Measurements from ENCODE around the gene GPC5. TPM values are rescaled to one million over a fixed set of nuclear protein-coding genes. Genes with fewer than 3 reads are reported as not detected.

The GPC5 gene
- total and polyA plus RNA-seq, 3 experiments from 2014 or later, result 0.08 to 0.39 (median 0.13) TPM

DNA sequence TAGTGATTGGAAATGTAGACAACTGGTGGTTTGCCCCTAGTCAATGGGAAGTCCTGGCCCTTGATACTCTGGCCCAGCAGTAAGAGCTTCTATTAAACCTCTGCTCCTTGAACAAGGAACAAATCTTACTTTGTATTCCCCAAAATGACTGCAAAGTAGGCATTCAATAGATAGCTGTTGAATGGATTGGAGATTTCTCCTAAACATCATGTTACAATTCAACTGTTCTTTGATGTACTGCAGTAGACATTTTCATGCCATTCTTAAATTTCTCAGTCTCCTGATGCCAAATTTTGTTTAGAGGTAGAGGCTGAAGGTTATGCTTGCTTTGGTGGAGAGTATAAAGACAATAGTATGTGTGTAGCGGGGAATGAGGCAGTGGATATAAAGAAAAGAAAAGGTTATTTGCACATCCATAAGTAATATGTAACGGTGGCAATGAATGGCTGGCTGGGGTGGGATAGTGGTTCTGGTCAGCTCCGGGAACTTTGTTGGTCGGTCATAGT is 38.1 kb upstream of the GPC5 start:
- Mint-ChIP-seq H3K4me1 (peaks cover 0 to 5% (median 0%) of the 10 kb centered on the region in 3 donors), H3K27ac (peak overlapping the region in 1 of 8 donors; percentile 18), H3K27me3 (no peaks in the 10 kb centered on the region), H3K36me3 (peaks cover 0 to 18% (median 3%) of the 10 kb centered on the region in 3 donors), H3K9me3 (no peaks in the 10 kb centered on the region), H3K4me3 (no peak overlapping the region)
- H3K9me3 ChIP-seq (ENCODE audit: low read length), result no peaks in the 10 kb centered on the region
- POLR2A ChIA-PET, result no interaction called here
- no peaks in the 10 kb centered on the region for H3K27me3 ChIP-seq (ENCODE audit: insufficient read depth, low read length, poor library complexity, severe bottlenecking)
- H3K4me1 ChIP-seq (ENCODE audit: insufficient read depth, low read length), result no peaks in the 10 kb centered on the region
- H3K36me3 ChIP-seq (ENCODE audit: insufficient read depth, low read length), result no peaks in the 10 kb centered on the region
- no peak overlapping the region for H3K27ac ChIP-seq (ENCODE audit: low read depth, low read length)
- no peak overlapping the region for H3K4me3 ChIP-seq (ENCODE audit: low read length)
- DNase-seq, result no peak
- CTCF ChIA-PET, result interaction anchor here (1.2 kb wide), 1 partner anchor 11 kb away, joined by 3 read pairs; no protein-coding TSS in a partner anchor

DNA sequence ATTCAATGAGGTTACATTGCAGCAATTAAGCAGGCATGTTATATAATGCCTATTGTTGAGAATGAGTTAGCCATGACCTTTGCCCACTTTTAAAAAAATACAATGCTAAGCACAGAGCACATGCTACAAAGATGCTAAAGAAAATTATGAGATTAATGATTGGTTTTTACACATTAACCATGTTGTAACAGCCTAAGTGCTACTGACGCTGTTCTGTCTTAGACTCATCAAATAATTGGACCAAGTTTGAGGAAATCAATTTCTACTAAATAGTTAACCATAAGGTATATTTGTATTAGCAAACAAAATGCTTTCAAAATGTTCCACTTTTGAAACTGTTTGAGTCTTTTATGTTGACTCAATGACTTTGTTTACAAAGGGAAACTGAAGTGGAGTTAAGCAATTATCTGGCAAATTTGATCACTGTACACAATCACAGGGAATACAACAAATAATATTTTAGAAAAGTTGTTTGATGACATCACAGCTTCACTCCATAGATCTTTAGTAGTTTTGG is 36.6 kb upstream of the GPC5 start:
- ChIA-PET CTCF (no interaction called here), POLR2A (no interaction called here)
- Histone ChIP-seq H3K9me3 (ENCODE audit: low read length) (no peaks in the 10 kb centered on the region), H3K36me3 (ENCODE audit: insufficient read depth, low read length) (no peaks in the 10 kb centered on the region), H3K4me1 (ENCODE audit: insufficient read depth, low read length) (no peaks in the 10 kb centered on the region), H3K27ac (ENCODE audit: low read depth, low read length) (no peak overlapping the region), H3K4me3 (ENCODE audit: low read length) (no peak overlapping the region), H3K27me3 (ENCODE audit: insufficient read depth, low read length, poor library complexity, severe bottlenecking) (no peaks in the 10 kb centered on the region)
- Mint-ChIP-seq H3K27me3 (no peaks in the 10 kb centered on the region), H3K9me3 (no peaks in the 10 kb centered on the region), H3K36me3 (peaks cover 0 to 5% (median 0%) of the 10 kb centered on the region in 3 donors), H3K4me3 (no peak overlapping the region), H3K27ac (no peak overlapping the region), H3K4me1 (peaks cover 0 to 3% (median 0%) of the 10 kb centered on the region in 3 donors)
- DNase-seq, result no peak

DNA sequence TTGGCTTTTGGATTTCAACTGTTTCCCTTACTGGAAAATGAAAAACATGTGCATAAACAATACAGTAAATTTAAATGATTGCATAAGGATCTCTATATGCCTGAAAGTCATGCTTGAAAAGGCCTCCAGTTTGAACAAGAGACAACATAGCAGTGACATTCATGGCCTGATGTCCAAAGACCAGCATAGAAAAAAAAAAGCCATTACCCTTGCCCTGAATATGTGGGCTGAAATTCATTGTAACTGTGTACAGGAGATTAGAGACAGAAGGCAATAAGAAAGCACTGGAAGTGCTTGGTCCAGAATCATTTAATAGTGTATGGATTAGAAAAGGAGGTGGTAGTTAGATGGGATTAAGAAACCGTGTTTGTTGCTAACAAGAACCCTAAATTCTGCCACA is 35.5 kb upstream of the GPC5 start:
- no peak overlapping the region for H3K4me3 Mint-ChIP-seq
- no peak for DNase-seq

DNA sequence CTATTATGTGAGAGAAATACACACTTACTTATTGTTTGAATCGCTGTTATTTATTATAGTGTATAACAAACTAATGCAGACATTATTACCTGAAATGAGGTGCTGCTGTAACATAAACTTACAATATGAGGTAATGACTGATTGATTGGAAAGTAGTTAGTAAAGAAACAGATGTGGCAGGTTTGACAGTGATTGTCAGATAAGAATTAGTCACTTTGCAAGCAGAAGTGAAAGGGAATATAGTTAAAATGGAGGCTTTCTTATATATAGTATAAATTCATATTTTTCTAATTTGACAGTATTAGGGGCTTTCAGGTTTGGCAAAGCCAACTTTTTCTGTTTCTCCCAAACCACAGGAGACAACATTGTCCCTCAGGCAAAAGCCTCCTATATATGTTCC is 30.3 kb upstream of the GPC5 start:
- Histone ChIP-seq H3K27me3 (ENCODE audit: insufficient read depth, low read length, poor library complexity, severe bottlenecking) (no peaks in the 10 kb centered on the region), H3K27ac (ENCODE audit: low read depth, low read length) (no peak overlapping the region), H3K4me3 (ENCODE audit: low read length) (no peak overlapping the region), H3K4me1 (ENCODE audit: insufficient read depth, low read length) (no peaks in the 10 kb centered on the region), H3K36me3 (ENCODE audit: insufficient read depth, low read length) (no peaks in the 10 kb centered on the region), H3K9me3 (ENCODE audit: low read length) (no peaks in the 10 kb centered on the region)
- H3K27ac Mint-ChIP-seq, result no peak overlapping the region
- H3K27me3 Mint-ChIP-seq, result peaks cover 6 to 9% of the 10 kb centered on the region in 2 donors
- CTCF ChIA-PET, result no interaction called here
- no peaks in the 10 kb centered on the region for H3K4me1 Mint-ChIP-seq
- no peak for DNase-seq
- no peak overlapping the region for H3K4me3 Mint-ChIP-seq
- no peaks in the 10 kb centered on the region for H3K36me3 Mint-ChIP-seq
- POLR2A ChIA-PET, result no interaction called here
- no peaks in the 10 kb centered on the region for H3K9me3 Mint-ChIP-seq

More for the DNA sequence above, 35.5 kb upstream of the GPC5 start:
- H3K9me3 ChIP-seq (ENCODE audit: low read length), result no peaks in the 10 kb centered on the region
- Mint-ChIP-seq H3K4me1 (no peaks in the 10 kb centered on the region), H3K36me3 (no peaks in the 10 kb centered on the region), H3K9me3 (no peaks in the 10 kb centered on the region), H3K27ac (no peak overlapping the region), H3K27me3 (no peaks in the 10 kb centered on the region)
- no peak overlapping the region for H3K4me3 ChIP-seq (ENCODE audit: low read length)
- H3K4me1 ChIP-seq (ENCODE audit: insufficient read depth, low read length), result no peaks in the 10 kb centered on the region
- H3K27ac ChIP-seq (ENCODE audit: low read depth, low read length), result no peak overlapping the region
- ChIA-PET POLR2A (no interaction called here), CTCF (no interaction called here)
- H3K36me3 ChIP-seq (ENCODE audit: insufficient read depth, low read length), result no peaks in the 10 kb centered on the region
- no peaks in the 10 kb centered on the region for H3K27me3 ChIP-seq (ENCODE audit: insufficient read depth, low read length, poor library complexity, severe bottlenecking)

DNA sequence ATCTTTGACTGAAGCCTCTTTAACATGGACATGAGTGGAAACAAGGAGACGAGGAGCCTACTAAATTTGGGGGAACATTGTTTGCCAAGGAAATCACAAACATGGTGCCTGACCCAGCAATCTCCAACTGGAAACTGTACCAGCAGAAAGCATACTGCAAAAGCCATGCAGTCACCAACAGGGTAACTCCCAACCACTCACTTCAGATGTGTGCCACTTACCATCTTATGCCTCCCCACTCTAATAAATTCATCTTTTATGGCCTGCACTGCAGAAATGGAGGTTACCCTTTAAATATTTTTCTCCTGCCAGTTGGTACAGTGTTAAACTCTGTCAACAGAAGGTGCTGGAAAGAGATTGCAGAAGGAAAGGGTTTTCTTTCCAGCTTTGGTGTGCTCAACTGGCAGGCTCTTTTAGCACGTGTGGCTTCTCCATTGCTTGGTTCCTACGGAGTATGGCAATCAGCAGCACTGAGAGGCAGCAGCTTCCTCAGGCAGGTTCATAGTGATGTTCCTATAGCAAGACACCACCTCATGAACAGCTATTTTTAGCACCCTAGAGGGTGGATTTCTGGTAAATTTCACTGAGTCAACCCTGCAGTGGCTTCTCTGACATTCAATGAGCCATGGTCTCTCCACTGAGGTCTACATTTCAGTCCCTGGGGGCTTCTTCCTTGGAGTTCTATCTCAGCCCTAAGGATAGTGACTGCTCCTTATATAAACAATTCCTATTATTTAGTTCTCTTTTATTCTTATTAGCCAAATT is 29.6 kb upstream of the GPC5 start:
- H3K4me1 ChIP-seq (ENCODE audit: insufficient read depth, low read length), result no peaks in the 10 kb centered on the region
- ChIA-PET CTCF (no interaction called here), POLR2A (no interaction called here)
- no peak overlapping the region for H3K27ac Mint-ChIP-seq
- no peak for DNase-seq
- no peaks in the 10 kb centered on the region for H3K36me3 Mint-ChIP-seq
- no peaks in the 10 kb centered on the region for H3K4me1 Mint-ChIP-seq
- H3K27me3 ChIP-seq (ENCODE audit: insufficient read depth, low read length, poor library complexity, severe bottlenecking), result no peaks in the 10 kb centered on the region
- no peak overlapping the region for H3K27ac ChIP-seq (ENCODE audit: low read depth, low read length)
- peaks cover 6 to 12% of the 10 kb centered on the region in 2 donors for H3K27me3 Mint-ChIP-seq
- no peaks in the 10 kb centered on the region for H3K9me3 Mint-ChIP-seq
- no peaks in the 10 kb centered on the region for H3K9me3 ChIP-seq (ENCODE audit: low read length)
- H3K4me3 Mint-ChIP-seq, result no peak overlapping the region
- no peak overlapping the region for H3K4me3 ChIP-seq (ENCODE audit: low read length)
- H3K36me3 ChIP-seq (ENCODE audit: insufficient read depth, low read length), result no peaks in the 10 kb centered on the region

DNA sequence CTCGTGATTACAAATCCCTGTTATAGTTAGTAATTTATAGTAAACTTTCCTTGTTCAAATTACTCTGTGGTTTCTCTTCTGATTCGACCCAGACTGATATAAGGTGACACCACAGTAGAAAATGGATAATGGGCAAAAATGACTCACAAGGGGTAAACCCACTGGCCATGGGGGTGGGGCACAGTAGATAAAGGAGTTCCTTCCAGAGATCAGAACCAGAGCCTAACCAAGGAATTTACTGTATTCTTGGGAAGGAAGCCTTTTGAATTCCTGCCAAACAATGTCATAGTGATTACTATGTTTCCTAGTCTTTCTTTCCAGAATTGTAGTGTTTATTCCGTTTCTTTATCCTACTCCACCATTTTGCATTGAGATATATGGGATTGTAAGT is 29.0 kb upstream of the GPC5 start:
- Histone ChIP-seq H3K27ac (ENCODE audit: low read depth, low read length) (no peak overlapping the region), H3K27me3 (ENCODE audit: insufficient read depth, low read length, poor library complexity, severe bottlenecking) (no peaks in the 10 kb centered on the region), H3K36me3 (ENCODE audit: insufficient read depth, low read length) (no peaks in the 10 kb centered on the region), H3K4me3 (ENCODE audit: low read length) (no peak overlapping the region), H3K4me1 (ENCODE audit: insufficient read depth, low read length) (no peaks in the 10 kb centered on the region), H3K9me3 (ENCODE audit: low read length) (no peaks in the 10 kb centered on the region)
- Mint-ChIP-seq H3K27me3 (peaks cover 6 to 14% of the 10 kb centered on the region in 2 donors), H3K27ac (no peak overlapping the region), H3K36me3 (no peaks in the 10 kb centered on the region), H3K4me3 (no peak overlapping the region), H3K4me1 (no peaks in the 10 kb centered on the region), H3K9me3 (no peaks in the 10 kb centered on the region)
- CTCF ChIA-PET, result no interaction called here
- no peak for DNase-seq
- POLR2A ChIA-PET, result no interaction called here

DNA sequence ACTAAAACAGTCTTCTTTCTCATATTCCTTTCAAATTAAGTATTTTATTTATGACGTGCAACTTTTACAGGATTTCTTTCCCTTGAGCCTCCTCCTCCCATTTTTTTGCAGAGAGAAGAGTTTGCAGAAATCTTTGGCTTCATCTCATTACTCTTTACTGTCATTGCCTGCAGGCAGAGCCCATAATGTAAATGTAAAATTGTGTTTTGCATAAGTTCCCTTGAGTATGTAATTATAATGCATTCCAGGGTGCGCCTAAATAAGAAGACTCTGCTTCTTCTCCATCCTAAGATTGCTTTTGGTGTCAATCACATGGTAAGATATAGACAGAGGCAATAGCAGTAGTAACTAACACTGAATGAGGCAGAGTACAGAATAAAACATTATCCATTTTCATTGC is 27.9 kb upstream of the GPC5 start:
- CTCF ChIA-PET, result no interaction called here

DNA sequence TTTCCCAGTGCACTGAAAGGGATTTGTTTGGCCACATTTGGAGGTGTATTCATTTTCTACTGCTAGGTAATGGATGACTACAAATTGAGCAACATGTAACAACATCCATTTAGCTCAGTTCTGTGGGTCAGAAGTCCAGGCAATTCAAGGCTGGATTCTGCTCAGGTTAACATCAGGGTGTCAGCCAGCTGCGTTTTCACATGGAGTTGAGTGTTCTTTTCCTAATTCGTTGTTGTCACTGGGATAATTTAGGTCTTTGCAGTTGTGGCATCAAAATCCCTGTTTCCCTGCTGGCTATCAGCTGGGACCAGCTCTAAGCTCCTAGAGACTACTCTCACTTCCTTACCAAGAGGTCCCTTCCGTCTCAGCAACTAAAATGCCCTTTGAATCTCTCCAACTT is 25.5 kb upstream of the GPC5 start:
- H3K4me3 Mint-ChIP-seq, result no peak overlapping the region
- peaks cover 0 to 6% (median 5%) of the 10 kb centered on the region in 3 donors for H3K4me1 Mint-ChIP-seq
- Histone ChIP-seq H3K4me3 (ENCODE audit: low read length) (no peak overlapping the region), H3K4me1 (ENCODE audit: insufficient read depth, low read length) (no peaks in the 10 kb centered on the region), H3K9me3 (ENCODE audit: low read length) (no peaks in the 10 kb centered on the region), H3K27me3 (ENCODE audit: insufficient read depth, low read length, poor library complexity, severe bottlenecking) (no peaks in the 10 kb centered on the region), H3K27ac (ENCODE audit: low read depth, low read length) (no peak overlapping the region), H3K36me3 (ENCODE audit: insufficient read depth, low read length) (no peaks in the 10 kb centered on the region)
- H3K27ac Mint-ChIP-seq, result peak overlapping the region in 1 of 8 donors; percentile 34
- no peak for DNase-seq
- peaks cover 0 to 1% (median 0%) of the 10 kb centered on the region in 5 donors for H3K9me3 Mint-ChIP-seq
- ChIA-PET CTCF (no interaction called here), POLR2A (no interaction called here)
- peaks cover 6 to 14% of the 10 kb centered on the region in 2 donors for H3K27me3 Mint-ChIP-seq
- H3K36me3 Mint-ChIP-seq, result no peaks in the 10 kb centered on the region

More for the DNA sequence above, 27.9 kb upstream of the GPC5 start:
- H3K9me3 ChIP-seq (ENCODE audit: low read length), result no peaks in the 10 kb centered on the region
- no peak overlapping the region for H3K4me3 Mint-ChIP-seq
- H3K27me3 ChIP-seq (ENCODE audit: insufficient read depth, low read length, poor library complexity, severe bottlenecking), result no peaks in the 10 kb centered on the region
- no peak overlapping the region for H3K4me3 ChIP-seq (ENCODE audit: low read length)
- no peaks in the 10 kb centered on the region for H3K4me1 ChIP-seq (ENCODE audit: insufficient read depth, low read length)
- no peaks in the 10 kb centered on the region for H3K36me3 ChIP-seq (ENCODE audit: insufficient read depth, low read length)
- no peak for DNase-seq
- H3K27ac ChIP-seq (ENCODE audit: low read depth, low read length), result no peak overlapping the region
- no peak overlapping the region for H3K27ac Mint-ChIP-seq
- peaks cover 0 to 6% (median 5%) of the 10 kb centered on the region in 3 donors for H3K4me1 Mint-ChIP-seq
- H3K27me3 Mint-ChIP-seq, result peaks cover 6 to 14% of the 10 kb centered on the region in 2 donors
- H3K36me3 Mint-ChIP-seq, result no peaks in the 10 kb centered on the region
- H3K9me3 Mint-ChIP-seq, result peaks cover 0 to 1% (median 0%) of the 10 kb centered on the region in 5 donors
- POLR2A ChIA-PET, result no interaction called here
